CD4-positive, alpha-beta T cell treated with Interleukin-17A for 1 hour (primary cell): Measurements from ENCODE around the gene SLC29A1.
A peak's percentile ranks its signal among the peaks of the same experiment; 100 is the strongest.
"Not testable (repeated sequence)": the region's sequence is repeated elsewhere in the genome, so short reads cannot be mapped to it uniquely, and the experiment has no call there.

Experiments used
- DNase-seq: peaks from one replicate; pipeline ENCODE4 v3.0.0-alpha.2; 2020

SLC29A1 gene

DNA sequence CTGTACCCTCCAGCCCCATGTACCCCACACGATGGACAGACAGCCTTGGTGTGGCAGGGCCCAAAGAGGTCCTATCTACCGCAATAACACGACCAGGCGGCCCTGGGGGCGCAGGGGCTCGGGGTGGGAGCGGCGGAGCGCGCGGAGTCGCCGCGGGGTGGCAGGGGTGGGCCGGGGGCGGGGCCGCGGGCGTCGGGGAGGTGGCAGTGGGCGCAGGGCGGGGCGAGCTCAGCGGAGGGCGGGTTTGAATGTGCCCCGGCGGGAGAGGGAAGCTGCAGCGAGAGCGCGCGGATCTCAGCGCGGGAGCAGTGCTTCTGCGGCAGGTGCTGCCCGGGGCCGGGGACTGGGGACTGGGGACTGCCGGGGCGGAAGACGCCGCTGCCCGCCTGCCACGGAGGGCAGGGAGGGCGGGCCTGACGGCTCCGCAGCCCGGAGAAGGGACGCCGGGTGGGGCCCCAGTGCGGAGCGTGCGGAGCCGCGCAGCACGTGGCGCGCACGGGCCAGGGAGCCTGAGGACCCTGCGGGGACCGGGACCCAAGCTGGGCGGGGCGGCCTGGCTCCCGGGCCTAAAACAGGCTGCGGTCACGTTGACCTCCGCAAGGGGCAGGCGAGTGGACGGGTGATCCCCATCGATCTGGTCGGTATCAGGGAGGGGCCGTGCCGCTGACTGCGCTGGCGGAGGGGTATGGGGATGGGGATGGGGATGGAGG, at the start of gene SLC29A1:
SLC29A1 (plus strand) TSS at position 277 of the 710 bp plus-strand sequence. CDS start 3,719 bp downstream, outside the sequence.
- DNase-seq, result peak; percentile 87

DNA sequence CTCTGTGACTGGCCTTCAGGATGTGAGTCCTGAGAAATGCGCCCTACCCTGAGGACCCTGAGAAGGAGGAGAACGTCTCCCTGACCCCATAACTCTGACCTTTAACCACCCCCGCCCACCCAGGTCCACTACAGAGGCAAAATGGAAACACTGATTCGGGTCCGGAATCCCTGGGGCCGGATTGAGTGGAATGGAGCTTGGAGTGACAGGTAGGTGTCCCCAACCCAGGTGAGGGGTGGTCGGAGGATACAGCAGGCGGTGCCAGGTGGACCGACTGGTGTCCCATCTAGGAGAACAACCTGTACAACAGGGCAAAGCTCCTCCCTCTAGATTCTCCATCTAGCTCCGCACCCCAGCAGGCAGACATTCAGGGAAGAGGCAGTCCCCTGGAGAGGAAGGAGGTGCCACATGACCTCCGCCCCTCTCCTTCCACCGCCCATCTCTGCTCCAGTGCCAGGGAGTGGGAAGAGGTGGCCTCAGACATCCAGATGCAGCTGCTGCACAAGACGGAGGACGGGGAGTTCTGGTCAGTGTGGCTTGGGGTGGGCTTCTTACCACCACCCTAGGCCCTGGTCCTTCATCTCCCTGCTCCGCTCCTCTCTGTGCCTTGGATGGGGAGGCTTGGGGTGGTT, 47.1 kb upstream of the SLC29A1 start:
- no peak for DNase-seq

DNA sequence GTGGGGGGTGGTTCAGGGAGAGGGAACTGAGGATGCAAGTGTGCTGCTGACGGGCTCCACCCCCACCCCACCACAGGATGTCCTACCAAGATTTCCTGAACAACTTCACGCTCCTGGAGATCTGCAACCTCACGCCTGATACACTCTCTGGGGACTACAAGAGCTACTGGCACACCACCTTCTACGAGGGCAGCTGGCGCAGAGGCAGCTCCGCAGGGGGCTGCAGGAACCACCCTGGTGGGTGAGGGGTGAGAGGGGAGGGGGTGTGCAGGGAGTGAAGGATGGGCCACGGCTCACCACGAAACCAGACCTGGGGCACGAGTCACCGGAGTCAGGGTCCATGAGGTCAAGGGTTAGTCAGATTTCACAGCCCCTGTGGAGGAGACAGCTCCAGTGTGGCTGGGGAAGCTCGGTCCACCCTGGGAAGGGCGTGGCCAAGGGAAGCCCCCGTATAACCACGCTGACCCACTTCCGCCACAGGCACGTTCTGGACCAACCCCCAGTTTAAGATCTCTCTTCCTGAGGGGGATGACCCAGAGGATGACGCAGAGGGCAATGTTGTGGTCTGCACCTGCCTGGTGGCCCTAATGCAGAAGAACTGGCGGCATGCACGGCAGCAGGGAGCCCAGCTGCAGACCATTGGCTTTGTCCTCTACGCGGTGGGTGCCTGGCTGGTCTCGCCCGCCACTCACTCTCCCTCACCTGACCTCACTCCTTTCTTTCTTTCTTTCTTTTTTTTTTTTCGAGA, 46.5 kb upstream of the SLC29A1 start:
- peak; percentile 30 for DNase-seq

DNA sequence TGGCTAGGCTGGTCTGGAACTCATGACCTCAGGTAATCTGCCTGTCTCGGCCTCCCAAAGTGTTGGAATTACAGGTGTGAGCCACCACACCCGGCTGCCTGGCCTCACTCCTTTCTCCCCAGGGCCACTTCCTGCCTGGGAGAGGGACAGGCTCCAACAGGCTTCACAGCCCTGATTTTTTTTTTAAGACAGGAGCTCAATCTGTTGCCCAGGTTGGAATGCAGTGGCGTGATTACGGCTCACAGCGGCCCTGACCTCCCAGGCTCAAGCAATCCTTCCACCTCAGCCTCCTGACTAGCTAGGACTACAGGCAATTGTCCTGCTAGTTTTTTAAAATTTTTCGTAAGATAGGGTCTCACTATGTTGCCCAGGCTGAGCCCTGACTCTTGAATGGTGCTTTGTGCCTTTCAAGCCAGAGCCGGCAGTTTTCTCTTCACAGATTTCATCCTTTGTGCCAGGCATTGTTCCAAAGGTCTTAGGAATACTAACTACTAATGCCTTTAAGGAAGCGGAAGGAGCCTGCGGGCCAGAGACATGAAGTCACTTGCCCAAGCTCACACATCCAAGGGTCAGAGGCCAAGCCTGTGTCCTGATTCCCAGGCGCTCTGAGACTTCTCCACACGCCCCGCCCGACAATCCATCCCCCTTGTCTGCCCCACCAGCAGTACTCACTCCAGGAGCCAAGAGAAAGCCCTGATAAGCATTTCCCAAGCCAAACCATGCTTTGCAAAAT, 45.5 kb upstream of the SLC29A1 start:
- DNase-seq, result no peak

DNA sequence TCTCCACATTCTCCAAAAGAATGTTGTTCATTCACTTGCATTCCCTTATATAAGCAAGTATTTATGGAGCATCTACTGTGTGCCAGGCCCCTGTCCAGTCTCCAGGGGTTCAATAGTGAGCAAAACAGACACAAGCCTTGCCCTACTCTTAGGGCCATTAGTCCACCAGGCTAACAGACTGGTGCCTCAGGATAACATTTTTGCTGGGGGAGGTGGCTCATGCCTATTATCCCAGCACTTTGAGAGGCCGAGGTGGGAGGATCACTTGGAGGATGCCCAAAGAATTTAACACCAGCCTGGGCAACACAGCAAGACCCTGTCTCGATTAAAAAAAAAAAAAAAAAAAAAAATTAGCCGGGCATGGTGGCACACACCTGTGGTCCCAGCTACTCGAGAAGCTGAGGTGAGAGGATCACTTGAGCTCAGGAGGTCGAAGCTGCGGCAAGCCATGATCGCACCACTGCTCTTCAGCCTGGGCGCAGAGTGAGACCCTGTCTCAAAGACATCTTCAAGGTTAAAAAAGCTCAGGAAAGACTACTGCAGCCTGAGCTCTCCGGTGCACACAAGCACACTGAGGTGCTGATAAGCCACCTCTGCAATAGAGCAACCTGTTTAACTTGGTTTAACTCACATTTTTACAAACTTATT, 44.8 kb upstream of the SLC29A1 start:
- no peak for DNase-seq

DNA sequence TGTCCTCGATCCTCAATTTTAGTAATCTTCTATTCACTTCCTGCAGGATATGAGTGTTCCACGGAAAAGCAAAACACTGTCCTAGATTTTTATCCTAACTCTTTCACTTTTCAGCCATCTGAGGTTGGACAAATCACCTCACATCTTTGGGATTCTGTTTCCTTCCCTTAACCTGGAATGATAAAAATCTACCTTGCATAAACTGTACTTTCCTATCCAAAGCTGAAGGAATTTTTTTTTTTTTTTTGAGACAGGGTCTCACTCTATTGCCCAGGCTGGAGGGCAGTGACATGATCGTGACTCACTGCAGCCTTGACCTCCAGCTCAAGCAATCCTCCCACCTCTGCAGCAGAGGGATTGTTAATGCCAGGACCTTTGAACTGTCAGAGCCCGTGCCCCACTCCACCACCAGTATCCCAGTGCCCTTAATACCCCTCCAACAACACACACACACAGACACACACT, 44.3 kb upstream of the SLC29A1 start:
- no peak for DNase-seq

DNA sequence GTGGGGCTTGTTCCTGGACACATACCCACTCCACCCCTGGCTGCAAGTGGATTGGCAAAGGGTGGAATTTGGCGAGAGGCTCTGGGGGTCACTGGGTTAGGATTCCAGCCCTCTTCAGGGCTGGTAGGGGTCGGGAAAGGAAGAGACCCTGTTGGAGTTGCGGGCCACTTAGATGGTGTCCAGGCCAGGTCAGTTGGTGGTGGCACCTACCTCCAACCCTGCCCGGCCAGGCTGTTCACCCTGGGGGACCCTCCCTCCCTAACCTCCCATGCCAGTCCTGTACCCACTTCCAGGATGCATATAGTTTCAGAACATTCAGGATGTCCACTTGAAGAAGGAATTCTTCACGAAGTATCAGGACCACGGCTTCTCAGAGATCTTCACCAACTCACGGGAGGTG, 43.7 kb upstream of the SLC29A1 start:
- DNase-seq, result no peak

DNA sequence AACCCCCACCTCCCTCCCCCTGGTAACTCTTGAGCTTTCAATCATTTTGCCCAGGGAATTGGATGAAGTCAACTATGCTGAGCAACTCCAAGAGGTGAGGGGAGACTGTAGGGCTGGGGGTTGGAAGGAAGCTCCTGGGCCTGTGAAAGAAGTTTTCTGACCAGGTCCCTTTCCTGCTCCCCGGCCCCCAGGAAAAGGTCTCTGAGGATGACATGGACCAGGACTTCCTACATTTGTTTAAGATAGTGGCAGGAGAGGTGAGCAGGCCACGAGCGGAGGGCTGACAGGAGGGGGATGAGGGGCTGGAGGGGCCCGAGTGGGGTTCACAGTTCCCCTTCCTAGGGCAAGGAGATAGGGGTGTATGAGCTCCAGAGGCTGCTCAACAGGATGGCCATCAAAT, 43.0 kb upstream of the SLC29A1 start:
- DNase-seq, result no peak

DNA sequence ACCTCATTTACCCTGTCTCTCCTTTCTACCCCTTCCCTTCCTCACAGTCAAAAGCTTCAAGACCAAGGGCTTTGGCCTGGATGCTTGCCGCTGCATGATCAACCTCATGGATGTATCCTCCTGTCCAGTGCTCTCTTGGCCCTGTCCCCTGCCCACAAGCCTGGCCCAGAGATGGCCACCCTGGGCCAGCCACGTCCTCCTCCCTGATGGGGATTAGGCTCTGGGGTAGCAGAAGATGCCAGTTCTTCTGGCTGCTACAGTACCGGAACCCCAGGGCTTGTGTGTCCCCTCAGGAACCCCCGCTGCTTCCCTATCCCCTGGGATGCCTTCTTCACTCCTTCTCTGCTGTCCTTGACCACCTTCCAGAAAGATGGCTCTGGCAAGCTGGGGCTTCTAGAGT, 42.5 kb upstream of the SLC29A1 start:
- no peak for DNase-seq

DNA sequence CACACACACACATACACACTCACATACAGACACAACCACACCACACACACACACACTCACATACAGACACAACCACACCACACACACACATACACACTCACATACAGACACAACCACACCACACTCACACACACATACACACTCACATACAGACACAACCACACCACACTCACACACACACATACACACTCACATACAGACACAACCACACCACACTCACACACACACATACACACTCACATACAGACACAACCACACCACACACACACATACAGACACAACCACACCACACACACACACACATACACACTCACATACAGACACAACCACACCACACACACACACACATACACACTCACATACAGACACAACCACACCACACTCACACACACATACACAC, 41.6 kb upstream of the SLC29A1 start:
- not testable (repeated sequence) for DNase-seq

DNA sequence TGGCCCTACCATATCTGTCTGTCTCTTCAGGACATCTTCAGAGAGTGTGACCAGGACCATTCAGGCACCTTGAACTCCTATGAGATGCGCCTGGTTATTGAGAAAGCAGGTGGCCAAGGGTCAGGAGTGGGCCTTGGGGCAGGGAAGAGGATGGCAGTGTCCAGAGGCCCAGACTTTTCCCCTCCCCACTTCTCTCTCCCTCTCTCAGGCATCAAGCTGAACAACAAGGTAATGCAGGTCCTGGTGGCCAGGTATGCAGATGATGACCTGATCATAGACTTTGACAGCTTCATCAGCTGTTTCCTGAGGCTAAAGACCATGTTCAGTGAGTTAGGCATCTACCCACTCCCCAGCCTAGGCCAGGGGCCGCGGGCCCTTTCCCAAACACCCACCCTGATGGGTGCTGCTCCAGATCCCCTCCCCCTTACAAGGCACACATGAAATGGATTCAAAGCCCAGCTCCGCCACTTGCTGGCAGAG, 40.4 kb upstream of the SLC29A1 start:
- DNase-seq, result no peak

DNA sequence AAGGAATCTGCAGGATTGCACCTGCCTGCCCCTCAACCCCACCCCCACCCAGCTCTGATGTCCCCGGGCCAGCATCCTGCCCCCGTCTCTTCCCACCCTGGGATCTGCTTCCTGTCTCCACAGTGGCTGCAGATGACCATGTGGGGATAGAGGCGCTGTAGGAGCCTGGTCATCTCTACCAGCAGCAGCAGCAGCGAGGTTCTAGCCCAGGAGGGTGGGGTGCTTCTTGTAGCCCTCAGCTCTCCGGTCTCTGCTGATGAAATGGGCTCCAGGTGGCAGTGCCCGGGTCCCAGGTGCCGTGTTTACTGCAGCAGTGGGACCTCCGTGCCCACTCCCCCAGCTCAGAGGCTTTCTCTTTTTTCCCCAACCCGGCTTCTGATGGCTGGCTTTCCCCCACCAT, 39.6 kb upstream of the SLC29A1 start:
- no peak for DNase-seq

DNA sequence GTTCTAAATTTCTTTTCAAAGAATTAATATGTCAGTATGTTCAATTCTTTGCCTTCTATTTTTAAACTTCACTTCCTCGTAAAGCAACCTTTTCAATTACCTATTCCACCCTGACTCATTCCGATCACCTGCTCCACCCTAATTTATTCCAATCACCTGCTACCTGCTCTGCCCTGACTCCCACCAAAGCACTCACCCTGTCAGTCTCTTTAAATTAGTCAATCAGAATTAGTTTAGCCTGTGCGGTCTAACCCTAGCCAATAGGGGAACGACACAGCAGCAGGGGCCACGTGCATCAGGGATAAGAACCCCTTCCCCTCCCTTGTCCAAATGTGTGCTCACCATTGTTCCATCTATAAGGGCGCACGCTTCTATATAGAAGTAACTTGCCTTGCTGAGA, 38.0 kb upstream of the SLC29A1 start:
- DNase-seq, result not testable (repeated sequence)

DNA sequence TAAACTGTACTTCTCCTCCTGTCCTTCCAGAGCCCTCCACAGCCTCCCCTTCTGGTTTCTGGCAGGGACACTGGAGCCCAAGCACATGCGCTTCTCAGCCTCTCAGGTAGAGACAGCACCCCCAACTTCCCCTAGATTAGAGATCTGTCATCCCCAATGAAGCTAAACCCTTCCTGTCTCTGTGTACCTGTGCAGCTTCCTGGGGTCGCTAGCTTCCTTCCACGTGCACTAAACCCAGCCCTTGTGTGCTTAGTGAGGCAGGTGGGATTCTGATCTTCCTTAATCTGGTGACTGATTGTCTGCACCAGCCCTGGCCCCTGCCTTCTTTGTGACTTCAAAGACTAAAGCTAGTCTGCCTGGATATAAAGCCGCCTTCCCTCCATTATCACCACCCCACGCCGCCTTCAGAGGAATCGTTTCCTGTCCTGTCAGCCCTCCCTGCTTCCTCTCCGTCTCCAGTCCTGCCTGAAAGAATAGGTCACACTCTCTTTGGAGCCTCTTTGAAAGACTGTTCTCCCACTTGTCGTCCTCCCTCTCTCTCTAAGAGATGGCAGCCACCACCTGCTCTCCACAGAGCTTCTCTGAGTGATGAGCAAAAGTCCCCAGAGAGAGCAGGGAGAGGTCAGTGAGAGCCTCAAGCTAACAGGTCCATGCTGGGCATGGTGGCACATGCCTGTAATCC, 37.3 kb upstream of the SLC29A1 start:
- no peak for DNase-seq

DNA sequence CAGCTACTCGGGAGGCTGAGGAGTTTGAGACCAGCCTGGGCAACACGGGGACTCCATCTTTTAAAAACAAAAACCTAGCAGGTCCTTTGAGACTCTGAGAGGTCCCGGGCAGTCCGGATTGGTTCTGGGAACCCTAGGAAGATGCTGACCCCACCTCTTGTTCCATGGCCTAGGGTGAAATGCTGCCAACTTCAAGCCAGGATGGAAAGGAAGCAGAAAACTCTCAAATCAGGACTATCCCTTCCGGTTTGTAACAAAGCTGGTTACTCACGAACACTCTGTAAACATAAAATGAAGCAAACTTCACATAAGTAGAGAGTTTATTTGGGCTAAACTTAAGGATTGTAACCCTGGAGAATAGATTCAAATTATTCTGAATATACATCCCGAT, 36.8 kb upstream of the SLC29A1 start:
- DNase-seq, result no peak

DNA sequence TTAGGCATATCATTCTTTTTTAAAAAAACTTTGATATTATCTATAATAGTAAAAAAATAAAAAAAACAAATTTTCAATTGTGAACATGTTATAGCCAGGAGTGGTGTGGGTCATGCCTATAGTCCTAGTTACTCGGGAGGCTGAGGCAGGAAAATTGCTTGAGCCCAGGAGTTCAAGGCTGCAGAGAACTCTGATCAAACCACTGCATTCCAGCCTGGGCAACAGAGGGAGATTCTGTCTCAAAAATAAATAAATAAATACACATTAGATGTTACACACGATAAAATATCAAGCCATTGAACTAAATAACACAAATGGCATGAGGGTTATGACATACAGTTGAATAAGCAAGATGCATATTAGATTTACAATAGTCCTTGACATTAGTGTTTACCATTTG, 34.6 kb upstream of the SLC29A1 start:
- DNase-seq, result no peak

DNA sequence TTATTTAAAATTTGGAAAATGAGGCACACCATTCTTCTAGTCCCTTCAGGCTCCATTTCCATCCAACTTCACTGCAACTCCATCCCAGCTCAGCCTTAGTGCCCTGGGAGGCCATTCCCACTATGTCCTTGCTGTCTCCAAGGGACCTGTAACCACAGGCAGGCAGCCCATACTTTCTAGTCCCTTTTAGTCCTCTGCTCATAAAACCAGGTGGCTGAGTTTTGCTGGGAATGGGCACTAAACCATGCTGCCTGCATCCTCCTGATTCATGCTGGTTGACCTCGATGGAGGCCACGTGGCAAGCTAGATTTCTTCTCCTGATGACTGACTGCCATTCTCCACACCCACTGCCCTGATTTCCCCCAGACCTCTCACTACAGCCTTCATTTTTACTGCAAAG, 34.1 kb upstream of the SLC29A1 start:
- no peak for DNase-seq

DNA sequence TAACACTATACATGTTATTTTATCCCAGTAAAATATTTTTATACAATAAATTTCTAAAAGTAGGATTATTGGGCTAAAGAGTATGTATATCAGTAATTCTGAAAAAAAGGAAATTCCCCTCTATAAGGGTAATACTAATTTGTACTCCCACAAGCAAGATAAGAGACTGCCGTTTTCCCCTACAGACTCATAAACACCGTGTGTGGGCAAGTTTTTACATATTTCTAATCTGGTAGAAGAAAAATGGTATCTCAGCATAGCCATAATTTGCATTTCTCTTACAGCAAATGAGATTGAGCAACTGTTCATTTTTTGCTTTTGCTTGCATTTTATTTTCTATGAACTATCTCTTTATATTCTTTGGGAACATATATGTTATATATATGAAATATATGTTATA, 32.7 kb upstream of the SLC29A1 start:
- DNase-seq, result no peak

DNA sequence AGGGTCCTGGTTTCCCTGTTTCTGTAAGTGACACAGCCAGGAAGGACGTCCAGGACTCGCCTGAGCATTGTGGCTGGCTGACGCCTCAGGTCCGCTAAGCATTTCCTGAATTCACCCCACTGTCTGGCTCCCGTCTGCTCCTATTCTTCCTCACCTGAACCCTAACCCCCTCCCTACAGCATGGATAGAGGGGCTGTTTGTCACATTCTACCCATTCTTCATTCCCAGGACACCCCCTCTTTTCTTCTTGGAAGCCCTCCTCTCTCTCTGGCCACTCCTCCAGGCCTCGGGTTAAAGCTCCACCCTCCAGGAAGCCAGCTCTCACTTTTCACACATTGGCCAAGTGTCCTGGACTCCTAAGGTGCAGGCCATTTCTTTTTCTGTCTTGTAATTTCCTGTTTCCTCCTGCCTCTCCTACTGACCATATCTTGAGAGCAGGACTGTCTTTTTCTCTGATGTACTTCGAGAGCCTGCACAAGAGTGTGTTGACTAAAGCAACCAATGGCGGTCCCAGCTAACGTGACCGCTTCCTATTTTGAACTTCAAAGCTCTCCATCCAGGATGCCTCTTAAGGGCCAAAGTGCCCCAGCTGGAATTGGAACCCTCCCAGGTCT, 30.9 kb upstream of the SLC29A1 start:
- no peak for DNase-seq

DNA sequence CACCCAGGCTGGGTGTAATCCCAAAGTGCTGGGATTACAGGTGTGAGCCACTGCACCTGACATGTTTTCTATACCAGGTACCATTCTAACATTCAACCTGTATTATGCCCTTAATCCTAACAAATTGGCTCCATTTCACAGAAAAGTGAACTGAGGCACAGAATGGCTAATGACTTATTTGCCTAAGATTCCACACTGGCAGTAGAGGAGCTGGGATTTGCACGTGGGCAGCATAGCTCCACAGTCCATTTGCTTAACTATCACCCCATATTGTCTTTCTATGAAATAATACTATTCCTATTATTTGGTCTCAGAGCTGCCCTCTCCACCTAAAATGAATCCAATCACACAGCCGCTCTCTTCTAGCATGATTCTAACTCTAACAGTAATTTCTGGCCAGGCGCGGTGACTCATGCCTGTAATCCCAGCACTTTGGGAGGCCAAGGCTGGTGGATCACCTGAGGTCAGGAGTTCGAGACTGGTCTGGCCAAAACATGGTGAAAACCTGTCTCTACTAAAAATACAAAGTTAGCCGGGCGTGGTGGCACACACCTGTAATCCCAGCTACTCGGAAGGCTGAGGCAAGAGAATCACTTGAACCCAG, 30.0 kb upstream of the SLC29A1 start:
- no peak for DNase-seq

DNA sequence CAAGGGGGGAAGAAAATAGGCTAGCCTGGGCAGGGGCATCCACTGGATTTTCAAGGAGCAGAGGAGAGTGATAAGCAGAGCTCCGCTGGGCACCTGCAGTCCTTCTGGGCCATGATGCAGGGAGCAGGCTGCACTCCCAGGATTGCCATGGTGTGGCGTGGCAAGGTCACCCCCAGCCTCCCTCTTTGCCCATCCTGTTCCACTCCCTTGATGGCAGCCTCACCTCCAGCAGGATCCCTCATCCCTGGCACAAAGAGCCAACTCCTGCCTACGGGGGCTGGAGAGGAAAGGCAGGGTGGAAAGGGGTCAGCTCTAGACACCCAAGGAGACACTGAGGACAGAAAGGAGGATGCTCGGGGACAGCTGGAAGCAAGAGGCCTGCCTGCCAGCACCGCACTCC, 29.1 kb upstream of the SLC29A1 start:
- no peak for DNase-seq
